HG03039 (cell line): ENCODE data around the gene KNTC1.
"Not testable (repeated sequence)": the region's sequence is repeated elsewhere in the genome, so short reads cannot be mapped to it uniquely, and the experiment has no call there.

Source experiments
- ATAC-seq: cut with Tn5 transposase; IDR thresholded peaks from one replicate; pipeline ENCODE4 v1.9.1; 2021; ENCODE audit warnings: mild to moderate bottlenecking, moderate library complexity; ENCODE audit not compliant: unreplicated experiment

Gene KNTC1, protein sequence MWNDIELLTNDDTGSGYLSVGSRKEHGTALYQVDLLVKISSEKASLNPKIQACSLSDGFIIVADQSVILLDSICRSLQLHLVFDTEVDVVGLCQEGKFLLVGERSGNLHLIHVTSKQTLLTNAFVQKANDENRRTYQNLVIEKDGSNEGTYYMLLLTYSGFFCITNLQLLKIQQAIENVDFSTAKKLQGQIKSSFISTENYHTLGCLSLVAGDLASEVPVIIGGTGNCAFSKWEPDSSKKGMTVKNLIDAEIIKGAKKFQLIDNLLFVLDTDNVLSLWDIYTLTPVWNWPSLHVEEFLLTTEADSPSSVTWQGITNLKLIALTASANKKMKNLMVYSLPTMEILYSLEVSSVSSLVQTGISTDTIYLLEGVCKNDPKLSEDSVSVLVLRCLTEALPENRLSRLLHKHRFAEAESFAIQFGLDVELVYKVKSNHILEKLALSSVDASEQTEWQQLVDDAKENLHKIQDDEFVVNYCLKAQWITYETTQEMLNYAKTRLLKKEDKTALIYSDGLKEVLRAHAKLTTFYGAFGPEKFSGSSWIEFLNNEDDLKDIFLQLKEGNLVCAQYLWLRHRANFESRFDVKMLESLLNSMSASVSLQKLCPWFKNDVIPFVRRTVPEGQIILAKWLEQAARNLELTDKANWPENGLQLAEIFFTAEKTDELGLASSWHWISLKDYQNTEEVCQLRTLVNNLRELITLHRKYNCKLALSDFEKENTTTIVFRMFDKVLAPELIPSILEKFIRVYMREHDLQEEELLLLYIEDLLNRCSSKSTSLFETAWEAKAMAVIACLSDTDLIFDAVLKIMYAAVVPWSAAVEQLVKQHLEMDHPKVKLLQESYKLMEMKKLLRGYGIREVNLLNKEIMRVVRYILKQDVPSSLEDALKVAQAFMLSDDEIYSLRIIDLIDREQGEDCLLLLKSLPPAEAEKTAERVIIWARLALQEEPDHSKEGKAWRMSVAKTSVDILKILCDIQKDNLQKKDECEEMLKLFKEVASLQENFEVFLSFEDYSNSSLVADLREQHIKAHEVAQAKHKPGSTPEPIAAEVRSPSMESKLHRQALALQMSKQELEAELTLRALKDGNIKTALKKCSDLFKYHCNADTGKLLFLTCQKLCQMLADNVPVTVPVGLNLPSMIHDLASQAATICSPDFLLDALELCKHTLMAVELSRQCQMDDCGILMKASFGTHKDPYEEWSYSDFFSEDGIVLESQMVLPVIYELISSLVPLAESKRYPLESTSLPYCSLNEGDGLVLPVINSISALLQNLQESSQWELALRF (N-terminal part only)

DNA sequence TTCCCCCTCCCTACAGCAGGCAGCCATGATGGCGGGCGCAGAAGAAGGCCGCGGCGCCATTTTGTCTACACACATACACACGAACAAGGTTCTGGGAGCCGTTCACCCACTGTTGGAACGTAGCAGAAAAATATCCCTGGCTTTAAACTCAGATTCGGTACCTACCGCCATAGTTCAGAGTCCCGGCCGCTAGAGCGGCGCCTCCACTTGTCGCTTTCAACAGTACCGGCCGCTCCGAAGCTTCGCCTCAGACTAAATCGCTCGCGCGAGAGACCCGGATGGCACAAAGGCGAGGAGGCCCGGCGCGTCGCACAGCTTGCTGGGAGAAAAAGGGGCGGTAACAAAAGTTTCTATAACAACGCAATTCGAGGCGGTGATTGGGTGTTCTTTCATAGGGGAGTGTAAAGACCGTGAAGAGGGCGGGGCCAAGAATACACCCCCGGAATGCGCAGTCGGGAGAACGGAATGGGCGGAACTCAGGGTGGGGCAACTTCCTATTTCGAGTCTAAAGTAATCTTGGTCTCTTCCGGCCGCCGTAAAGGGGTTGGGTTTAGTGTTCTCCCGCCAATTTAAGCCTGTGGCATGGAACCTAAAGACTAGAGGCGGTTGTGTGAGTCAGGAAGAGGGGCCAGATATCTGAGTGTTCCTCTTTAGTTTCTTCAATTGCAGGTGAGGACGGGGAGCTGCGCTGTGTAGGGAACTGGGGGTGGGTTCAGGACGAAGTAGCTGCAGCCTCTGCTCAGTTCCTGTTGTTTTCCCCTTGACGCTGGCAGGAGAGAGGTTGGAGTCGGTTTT, at the start of gene KNTC1, which contains the start of gene RSRC2:
Gene KNTC1, plus strand, starts transcription at position 567 of the 795 bp plus-strand sequence. CDS start 2,815 bp downstream, outside the sequence.
Gene RSRC2, minus strand, starts transcription at position 254 of the 795 bp plus-strand sequence. Its CDS starts 83 bp downstream, at position 171.
- peak; percentile 90 for ATAC-seq

DNA sequence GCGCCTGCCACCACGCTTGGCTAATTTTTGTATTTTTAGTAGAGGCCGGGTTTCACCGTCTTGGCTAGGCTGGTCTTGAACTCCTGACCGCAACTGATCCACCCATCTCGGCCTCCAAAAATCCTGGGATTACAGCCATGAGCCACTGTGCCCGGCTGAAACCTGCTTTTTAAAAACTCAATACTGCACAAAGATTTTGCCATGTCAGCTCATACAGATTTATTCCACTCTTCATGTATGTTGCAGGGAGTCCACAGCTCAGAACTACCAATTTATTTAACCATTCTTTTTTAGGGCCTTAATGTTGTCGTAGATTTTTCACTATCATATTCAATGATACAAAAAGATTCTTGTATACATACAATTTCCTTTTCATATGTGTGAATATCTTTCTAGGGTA, 46.3 kb upstream of the KNTC1 start:
- ATAC-seq = no peak

- no peak for ATAC-seq
Observed at GRCh38 chr12:122481861-122482260, 45.2 kb upstream of the KNTC1 start.

- no peak for ATAC-seq
Observed at GRCh38 chr12:122483969-122484368, 43.1 kb upstream of the KNTC1 start.

GRCh38 chr12:122484385-122484784, 42.7 kb upstream of the KNTC1 start:
- not testable (repeated sequence) for ATAC-seq

GRCh38 chr12:122486360-122486759, 40.7 kb upstream of the KNTC1 start:
- not testable (repeated sequence) for ATAC-seq

GRCh38 chr12:122486805-122487426, 40.1 kb upstream of the KNTC1 start:
- ATAC-seq = no peak

- not testable (repeated sequence) for ATAC-seq
Observed at GRCh38 chr12:122487807-122488206, 39.2 kb upstream of the KNTC1 start.

- no peak for ATAC-seq
Observed at GRCh38 chr12:122489038-122489437, 38.0 kb upstream of the KNTC1 start.

- no peak for ATAC-seq
Observed at GRCh38 chr12:122491991-122492390, 35.1 kb upstream of the KNTC1 start.

DNA sequence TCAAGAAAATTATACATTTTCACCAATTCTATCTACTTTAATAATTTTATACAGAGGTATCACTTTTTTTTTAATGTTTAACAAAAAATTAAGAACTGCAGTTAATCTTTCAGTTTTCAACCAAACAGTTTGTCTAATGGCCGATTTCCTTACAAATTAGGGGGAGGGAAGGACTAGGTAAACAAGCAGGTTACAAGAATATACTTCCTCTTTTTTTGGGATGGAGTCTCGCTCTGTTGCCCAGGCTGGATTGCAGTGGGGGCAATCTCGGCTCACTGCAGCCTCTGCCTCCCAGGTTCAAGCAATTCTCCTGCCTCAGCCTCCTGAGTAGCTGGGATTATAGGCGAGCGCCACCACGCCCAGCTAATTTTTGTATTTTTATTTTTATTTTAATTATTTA, 33.8 kb upstream of the KNTC1 start:
- ATAC-seq = not testable (repeated sequence)

GRCh38 chr12:122495258-122495657, 31.8 kb upstream of the KNTC1 start:
- no peak for ATAC-seq

GRCh38 chr12:122499991-122500684, 26.9 kb upstream of the KNTC1 start:
- ATAC-seq = peak; percentile 7

GRCh38 chr12:122500685-122501488, 26.2 kb upstream of the KNTC1 start, which contains the start of gene ZCCHC8:
Gene ZCCHC8 (minus strand): TSS chr12:122500932. CDS start chr12:122500840, 92 bp downstream.
- ATAC-seq = peak; percentile 91

- ATAC-seq = no peak
Observed at GRCh38 chr12:122501489-122501989, 25.5 kb upstream of the KNTC1 start.

- ATAC-seq = no peak
Observed at GRCh38 chr12:122503147-122503751, 23.8 kb upstream of the KNTC1 start.
